Measurements from ENCODE around the gene MRPL10. TPM values are rescaled to one million over a fixed set of nuclear protein-coding genes. Genes with fewer than 3 reads are reported as not detected.

Gene MRPL10
- total RNA-seq, 2 donors from 2014 or later, result 25.8 to 34.8 TPM

DNA sequence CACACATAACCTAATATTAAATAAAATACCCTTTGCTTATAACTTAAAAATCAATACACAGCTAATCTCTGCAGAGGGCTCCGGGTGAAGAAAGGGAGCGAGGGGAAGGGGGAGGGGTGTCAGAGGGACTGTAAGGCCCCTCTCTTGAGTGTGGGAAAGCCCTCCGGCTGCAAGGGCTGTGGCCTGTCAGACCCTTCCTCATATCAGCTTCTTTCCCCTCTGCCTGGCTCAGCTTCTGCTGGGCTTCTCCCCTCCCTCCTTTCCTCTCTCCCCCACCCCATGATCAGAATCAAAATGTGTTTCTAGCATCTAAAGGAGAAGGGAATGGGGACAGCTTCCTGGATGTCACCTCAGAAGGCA lies 14.4 kb upstream of the MRPL10 start:
- Histone ChIP-seq H3K9me3 (no peaks in the 10 kb centered on the region), H3K36me3 (no peaks in the 10 kb centered on the region), H3K4me1 (ENCODE audit: control insufficient read depth in 1 of 2, low read depth in 2 of 2) (peaks cover 1 to 30% of the 10 kb centered on the region in 2 donors), H3K4me3 (no peak overlapping the region), H3K27me3 (replicated peaks; ENCODE audit: insufficient read depth) (peaks cover 10% of the 10 kb centered on the region), H3K27ac (no peak overlapping the region)
- ATAC-seq (ENCODE audit: insufficient number of reproducible peaks, low FRiP score, low read depth), result no peak
- DNase-seq (ENCODE audit: low spot score), result no peak
- TF ChIP-seq, protein P1, sequence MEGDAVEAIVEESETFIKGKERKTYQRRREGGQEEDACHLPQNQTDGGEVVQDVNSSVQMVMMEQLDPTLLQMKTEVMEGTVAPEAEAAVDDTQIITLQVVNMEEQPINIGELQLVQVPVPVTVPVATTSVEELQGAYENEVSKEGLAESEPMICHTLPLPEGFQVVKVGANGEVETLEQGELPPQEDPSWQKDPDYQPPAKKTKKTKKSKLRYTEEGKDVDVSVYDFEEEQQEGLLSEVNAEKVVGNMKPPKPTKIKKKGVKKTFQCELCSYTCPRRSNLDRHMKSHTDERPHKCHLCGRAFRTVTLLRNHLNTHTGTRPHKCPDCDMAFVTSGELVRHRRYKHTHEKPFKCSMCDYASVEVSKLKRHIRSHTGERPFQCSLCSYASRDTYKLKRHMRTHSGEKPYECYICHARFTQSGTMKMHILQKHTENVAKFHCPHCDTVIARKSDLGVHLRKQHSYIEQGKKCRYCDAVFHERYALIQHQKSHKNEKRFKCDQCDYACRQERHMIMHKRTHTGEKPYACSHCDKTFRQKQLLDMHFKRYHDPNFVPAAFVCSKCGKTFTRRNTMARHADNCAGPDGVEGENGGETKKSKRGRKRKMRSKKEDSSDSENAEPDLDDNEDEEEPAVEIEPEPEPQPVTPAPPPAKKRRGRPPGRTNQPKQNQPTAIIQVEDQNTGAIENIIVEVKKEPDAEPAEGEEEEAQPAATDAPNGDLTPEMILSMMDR (IDR thresholded peaks at IDR 0.05), result no peak

DNA sequence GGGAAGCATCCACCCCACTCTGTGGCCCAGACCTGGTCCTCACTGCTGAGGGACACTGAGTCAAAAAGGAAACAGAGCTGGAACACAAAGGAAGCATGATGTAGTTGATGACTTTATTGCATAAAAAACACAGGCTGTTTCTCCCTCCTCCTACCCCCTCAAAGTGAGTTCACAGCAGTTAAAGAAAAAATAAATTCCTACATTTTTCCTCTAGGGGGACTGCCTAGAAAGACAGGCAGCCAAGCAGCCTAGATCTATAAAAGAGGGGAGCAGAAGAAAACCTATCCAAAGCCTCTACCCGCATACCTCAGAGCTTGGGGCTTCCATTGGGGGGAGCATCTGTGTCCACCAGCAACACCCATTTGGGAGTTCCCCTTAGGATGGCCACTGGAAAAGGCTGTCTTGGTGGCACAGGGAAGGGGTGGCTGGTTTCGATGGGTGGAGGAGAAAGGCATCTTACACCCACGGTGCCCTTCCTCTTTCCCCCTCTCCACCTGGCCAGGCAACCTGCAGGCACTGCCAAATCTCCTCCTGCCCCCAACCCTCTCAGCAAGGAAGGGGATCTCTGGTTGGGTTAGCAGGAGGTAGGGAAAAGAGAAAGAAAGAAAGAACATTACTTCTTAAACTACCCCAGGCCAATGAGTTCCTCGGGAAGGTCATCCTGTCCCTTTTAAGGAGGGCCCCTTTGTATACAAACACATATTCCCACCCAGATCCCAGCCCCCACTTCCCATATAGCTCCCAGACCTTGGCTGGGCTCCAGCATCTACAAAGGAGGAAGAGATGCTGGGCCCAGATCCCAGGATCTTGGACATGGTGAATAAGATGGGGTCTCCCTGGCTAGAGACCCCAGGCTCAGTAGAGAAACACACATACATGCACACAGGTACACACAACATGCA lies 13.7 kb upstream of the MRPL10 start:
- Histone ChIP-seq H3K36me3 (no peaks in the 10 kb centered on the region), H3K27me3 (replicated peaks; ENCODE audit: insufficient read depth) (peaks cover 10% of the 10 kb centered on the region), H3K4me1 (ENCODE audit: control insufficient read depth in 1 of 2, low read depth in 2 of 2) (peaks cover 4 to 32% of the 10 kb centered on the region in 2 donors), H3K27ac (no peak overlapping the region), H3K4me3 (no peak overlapping the region), H3K9me3 (no peaks in the 10 kb centered on the region)
- TF ChIP-seq, protein P1 (IDR thresholded peaks at IDR 0.05), result peak; percentile 23
- no peak for ATAC-seq (ENCODE audit: insufficient number of reproducible peaks, low FRiP score, low read depth)
- DNase-seq (ENCODE audit: low spot score), result no peak

DNA sequence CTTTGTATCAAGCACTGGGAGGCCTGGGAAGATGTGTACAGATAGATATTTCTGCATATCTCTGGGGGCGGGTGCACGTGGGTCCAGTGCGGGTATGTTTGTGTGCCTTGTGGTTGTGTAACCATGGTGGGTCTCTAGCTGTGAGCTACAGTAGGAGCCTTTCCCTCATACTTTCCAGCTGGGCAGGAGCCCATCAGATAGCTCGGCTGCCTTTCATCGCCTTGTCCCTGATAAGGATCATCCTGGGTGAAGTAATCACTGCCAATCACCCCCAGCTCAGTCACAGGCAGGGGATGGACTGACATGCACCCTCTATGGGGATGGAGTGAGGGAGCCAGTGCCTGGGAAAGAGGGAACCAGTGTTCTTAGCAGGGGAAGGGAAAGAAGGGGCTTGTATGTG lies 12.9 kb upstream of the MRPL10 start:
- Histone ChIP-seq H3K36me3 (no peaks in the 10 kb centered on the region), H3K4me1 (ENCODE audit: control insufficient read depth in 1 of 2, low read depth in 2 of 2) (peaks cover 4 to 36% of the 10 kb centered on the region in 2 donors), H3K27me3 (replicated peaks; ENCODE audit: insufficient read depth) (peaks cover 10% of the 10 kb centered on the region), H3K27ac (no peak overlapping the region), H3K4me3 (no peak overlapping the region), H3K9me3 (no peaks in the 10 kb centered on the region)
- ATAC-seq (ENCODE audit: insufficient number of reproducible peaks, low FRiP score, low read depth), result no peak
- TF ChIP-seq, protein P1 (IDR thresholded peaks at IDR 0.05), result no peak
- no peak for DNase-seq (ENCODE audit: low spot score)

DNA sequence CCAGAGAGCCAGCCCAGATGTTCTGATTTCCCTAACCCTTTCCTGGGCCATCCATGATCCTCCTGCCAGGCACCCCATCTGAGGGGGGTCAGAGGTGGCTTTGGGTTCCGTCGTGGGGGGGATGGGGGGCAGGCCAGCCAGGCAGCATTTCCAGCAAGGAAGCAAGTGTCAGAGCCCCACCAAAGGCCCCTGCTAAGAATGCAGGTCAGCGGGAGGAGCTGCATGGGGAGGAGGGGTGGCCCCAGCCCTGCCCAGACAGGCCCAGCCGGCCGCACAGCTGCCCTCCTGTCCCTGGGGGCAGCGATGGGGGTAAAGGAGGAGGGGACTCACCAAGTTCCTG lies 12.0 kb upstream of the MRPL10 start:
- no peak for ATAC-seq (ENCODE audit: insufficient number of reproducible peaks, low FRiP score, low read depth)
- Histone ChIP-seq H3K27ac (no peak overlapping the region), H3K36me3 (no peaks in the 10 kb centered on the region), H3K9me3 (no peaks in the 10 kb centered on the region), H3K4me1 (ENCODE audit: control insufficient read depth in 1 of 2, low read depth in 2 of 2) (peaks cover 4 to 36% of the 10 kb centered on the region in 2 donors), H3K27me3 (replicated peaks; ENCODE audit: insufficient read depth) (peaks cover 10% of the 10 kb centered on the region), H3K4me3 (no peak overlapping the region)
- DNase-seq (ENCODE audit: low spot score), result no peak
- TF ChIP-seq, protein P1 (IDR thresholded peaks at IDR 0.05), result no peak

DNA sequence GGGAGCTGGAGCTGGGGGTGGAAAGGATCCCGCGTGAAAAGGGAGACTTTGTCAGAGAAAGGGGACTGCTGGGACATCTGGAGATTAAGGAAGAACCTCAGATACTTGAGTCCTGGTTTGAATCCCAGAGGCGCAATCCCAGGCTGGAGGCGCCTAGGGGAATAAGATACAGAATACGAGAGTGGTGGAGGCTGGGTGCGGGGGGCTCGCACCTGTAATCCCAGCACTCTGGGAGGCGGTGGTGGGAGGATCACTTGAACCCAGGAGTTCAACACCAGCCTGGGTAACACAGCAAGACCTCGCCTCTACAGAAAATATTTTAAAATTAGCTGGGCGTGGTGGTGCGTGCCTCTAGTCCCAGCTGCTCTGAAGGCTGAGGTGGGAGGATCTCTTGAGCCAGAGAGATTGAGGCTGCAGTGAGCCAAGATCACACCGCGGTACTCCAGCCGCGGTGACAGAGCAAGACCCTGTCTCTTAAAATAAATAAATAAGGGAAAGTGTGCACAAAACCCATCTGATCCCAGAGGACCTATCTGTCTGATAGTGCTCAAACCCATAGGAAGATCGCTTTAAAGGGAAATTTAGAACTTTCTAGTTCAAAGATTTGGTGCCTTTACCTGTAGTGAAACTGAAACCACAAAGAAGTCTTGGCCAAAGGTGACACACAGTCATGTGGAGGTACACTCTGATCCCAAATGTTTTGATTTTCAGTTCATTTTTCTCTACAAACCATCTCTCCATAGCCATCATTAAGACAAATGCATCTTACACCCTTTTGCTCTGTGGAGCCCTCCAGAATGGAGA lies 10.3 kb upstream of the MRPL10 start:
- DNase-seq (ENCODE audit: low spot score) (no peak), ATAC-seq (ENCODE audit: insufficient number of reproducible peaks, low FRiP score, low read depth) (no peak)
- Histone ChIP-seq H3K36me3 (no peaks in the 10 kb centered on the region), H3K4me3 (peak overlapping the region; percentile 96), H3K4me1 (ENCODE audit: control insufficient read depth in 1 of 2, low read depth in 2 of 2) (peaks cover 4 to 24% of the 10 kb centered on the region in 2 donors), H3K27me3 (replicated peaks; ENCODE audit: insufficient read depth) (peaks cover 2% of the 10 kb centered on the region), H3K9me3 (no peaks in the 10 kb centered on the region), H3K27ac (peak overlapping the region in 1 of 2 donors; percentile 39)
- TF ChIP-seq, protein P1 (IDR thresholded peaks at IDR 0.05), result no peak

Measured in thoracic aorta (tissue), 2 donors.